H9 (cell line): ENCODE measurements around the gene GALNT15. TPM values are rescaled to one million over a fixed set of nuclear protein-coding genes. Genes with fewer than 3 reads are reported as not detected.

Experiments
- DNase-seq: peaks from one replicate; pipeline ENCODE4 v3.0.0-alpha.2; 2017
- H2AFZ ChIP-seq: one replicate; pipeline ENCODE4 v1.6.1; 2013; ENCODE audit warnings: mild to moderate bottlenecking, low read length, control low read depth, moderate library complexity
- H2AK5ac ChIP-seq: 2 replicates; pipeline ENCODE4 v1.6.1; 2013; ENCODE audit warnings: low read length, control low read depth, mixed read lengths; ENCODE audit not compliant: insufficient read length
- H2BK120ac ChIP-seq: one replicate; pipeline ENCODE4 v1.6.1; 2013; ENCODE audit warnings: low read depth, mild to moderate bottlenecking, low read length, control low read depth, inconsistent platforms; ENCODE audit not compliant: poor library complexity, severe bottlenecking
- H2BK12ac ChIP-seq: 2 replicates; pipeline ENCODE4 v1.6.1; 2013; ENCODE audit warnings: low read length, control low read depth, mixed read lengths, low read depth; ENCODE audit not compliant: insufficient read length
- H2BK15ac ChIP-seq: 2 replicates; pipeline ENCODE4 v1.6.1; 2013; ENCODE audit warnings: low read depth, low read length, control low read depth
- H2BK20ac ChIP-seq: one replicate; pipeline ENCODE4 v1.6.1; 2013; ENCODE audit warnings: low read depth, mild to moderate bottlenecking, low read length, control low read depth, inconsistent platforms; ENCODE audit not compliant: poor library complexity, severe bottlenecking
- H2BK5ac ChIP-seq: 2 replicates; pipeline ENCODE4 v1.6.1; 2013; ENCODE audit warnings: low read length, control low read depth, mixed read lengths; ENCODE audit not compliant: insufficient read length
- H3K14ac ChIP-seq: 2 replicates; pipeline ENCODE4 v1.6.1; 2013; ENCODE audit warnings: low read length, control low read depth; ENCODE audit not compliant: insufficient read depth
- H3K18ac ChIP-seq: 2 replicates; pipeline ENCODE4 v1.6.1; 2013; ENCODE audit warnings: low read depth, mild to moderate bottlenecking, mixed read lengths, low read length, control low read depth; ENCODE audit not compliant: insufficient read length
- H3K23ac ChIP-seq: 2 replicates; pipeline ENCODE4 v1.6.1; 2013; ENCODE audit warnings: low read length, control low read depth, mixed read lengths, low read depth; ENCODE audit not compliant: insufficient read length
- H3K23me2 ChIP-seq: 2 replicates; pipeline ENCODE4 v1.6.1; 2013; ENCODE audit warnings: low read depth, mild to moderate bottlenecking, mixed read lengths, low read length, control low read depth; ENCODE audit not compliant: insufficient read length, poor library complexity, severe bottlenecking
- H3K27ac ChIP-seq: 2 replicates; pipeline ENCODE4 v1.5.1; 2013; ENCODE audit warnings: low read length, control low read depth, mixed read lengths, low read depth; ENCODE audit not compliant: insufficient read length
- H3K27me3 ChIP-seq: 2 replicates; pipeline ENCODE4 v1.6.1; 2013; ENCODE audit warnings: low read length, control low read depth, inconsistent platforms; ENCODE audit not compliant: insufficient read depth
- H3K4ac ChIP-seq: 2 replicates; pipeline ENCODE4 v1.6.1; 2013; ENCODE audit warnings: low read depth, mild to moderate bottlenecking, control low read depth, inconsistent platforms, low read length, moderate library complexity
- H3K4me1 ChIP-seq: 2 replicates; pipeline ENCODE4 v1.6.1; 2013; ENCODE audit warnings: low read length, control low read depth, inconsistent platforms; ENCODE audit not compliant: insufficient read depth
- H3K4me2 ChIP-seq: 2 replicates; pipeline ENCODE4 v1.6.1; 2013; ENCODE audit warnings: low read length, control low read depth, mixed read lengths; ENCODE audit not compliant: insufficient read length, insufficient read depth
- H3K56ac ChIP-seq: 2 replicates; pipeline ENCODE4 v1.6.1; 2013; ENCODE audit warnings: low read depth, mild to moderate bottlenecking, mixed read lengths, low read length, control low read depth; ENCODE audit not compliant: insufficient read length
- H3K79me1 ChIP-seq: 2 replicates; pipeline ENCODE4 v1.6.1; 2013; ENCODE audit warnings: low read depth, mild to moderate bottlenecking, moderate library complexity, low read length, control low read depth, inconsistent platforms; ENCODE audit not compliant: insufficient read depth, poor library complexity, severe bottlenecking
- H3K79me2 ChIP-seq: 2 replicates; pipeline ENCODE4 v1.6.1; 2013; ENCODE audit warnings: low read length, control low read depth, inconsistent platforms; ENCODE audit not compliant: insufficient read depth
- H3K9ac ChIP-seq: 2 replicates; pipeline ENCODE4 v1.6.1; 2013; ENCODE audit warnings: low read length, control low read depth, mixed read lengths; ENCODE audit not compliant: insufficient read length; ENCODE audit errors: extremely low read depth
- H3K9me3 ChIP-seq: one replicate; pipeline ENCODE4 v1.6.1; 2013; ENCODE audit warnings: low read depth, low read length, inconsistent platforms; ENCODE audit not compliant: control insufficient read depth
- H3T11ph ChIP-seq: one replicate; pipeline ENCODE4 v1.6.1; 2013; ENCODE audit warnings: mild to moderate bottlenecking, low read length, control low read depth, inconsistent platforms
- H4K20me1 ChIP-seq: one replicate; pipeline ENCODE4 v1.6.1; 2013; ENCODE audit not compliant: control insufficient read depth, insufficient read length, insufficient read depth
- H4K5ac ChIP-seq: 2 replicates; pipeline ENCODE4 v1.6.1; 2013; ENCODE audit warnings: low read depth, mild to moderate bottlenecking, mixed read lengths, low read length, control low read depth; ENCODE audit not compliant: insufficient read length
- H4K8ac ChIP-seq: replicated peaks from 2 replicates; pipeline ENCODE4 v1.6.1; 2013; ENCODE audit warnings: low read length, control low read depth, mixed read lengths, low read depth; ENCODE audit not compliant: insufficient read length
- H4K91ac ChIP-seq: 2 replicates; pipeline ENCODE4 v1.6.1; 2013; ENCODE audit warnings: low read depth, mild to moderate bottlenecking, moderate library complexity, mixed read lengths, low read length, control low read depth; ENCODE audit not compliant: insufficient read length
- H3K27ac Mint-ChIP-seq, 3 experiments: 2 replicates in 2 of 3; 3 replicates in 1 of 3; pipeline ENCODE4 v1.8.0; 2020 to 2021; ENCODE audit warnings: mixed read lengths in 3 of 3, mild to moderate bottlenecking in 1 of 3, moderate library complexity in 1 of 3
- H3K27me3 Mint-ChIP-seq: 2 replicates; pipeline ENCODE4 v1.8.0; 2021; ENCODE audit warnings: low read depth, mild to moderate bottlenecking, moderate library complexity, mixed read lengths
- H3K36me3 Mint-ChIP-seq, 3 experiments: 2 replicates in 2 of 3; 3 replicates in 1 of 3; pipeline ENCODE4 v1.8.0; 2020 to 2021; ENCODE audit warnings: low read depth in 3 of 3, mixed read lengths in 3 of 3; ENCODE audit not compliant: insufficient read depth in 1 of 3
- H3K4me1 Mint-ChIP-seq, 2 experiments: 2 replicates each; pipeline ENCODE4 v1.8.0; 2020; ENCODE audit warnings: mixed read lengths in 2 of 2
- H3K4me3 Mint-ChIP-seq, 2 experiments: 2 replicates in 1 of 2; 3 replicates in 1 of 2; pipeline ENCODE4 v1.8.0; 2020 to 2021; ENCODE audit warnings: mild to moderate bottlenecking in 2 of 2, mixed read lengths in 2 of 2, moderate library complexity in 1 of 2
- H3K9me3 Mint-ChIP-seq, 2 experiments: 2 replicates in 1 of 2; 3 replicates in 1 of 2; pipeline ENCODE4 v1.8.0; 2020; ENCODE audit warnings: mild to moderate bottlenecking in 2 of 2, mixed read lengths in 2 of 2, moderate library complexity in 1 of 2
- WGBS: extraction: QIAGEN DNeasy Blood & Tissue Kit; methylation state at CpG from one replicate; pipeline ENCODE4 v1.1.7; 2013; ENCODE audit warnings: missing lambda C conversion rate, low lambda C conversion rate, mixed read lengths; ENCODE audit not compliant: insufficient read length; ENCODE audit errors: extremely low coverage; 5-methylcytosine and 5-hydroxymethylcytosine counted together
- total RNA-seq: library from RNA; stranded (reverse); gene quantifications from 2 replicates; pipeline ENCODE4 v1.2.1, GENCODE V29; 2021
- TF ChIP-seq, protein P1 (sequence below): fragments of 200-600 bp; sonication (generic); conservative IDR thresholded peaks from 3 replicates; pipeline ENCODE4 v1.8.0; 2021; ENCODE audit warnings: antibody characterized with exemption, mild to moderate bottlenecking

The GALNT15 gene
- total RNA-seq, 1 experiment from 2014 or later = 0.04 TPM

DNA sequence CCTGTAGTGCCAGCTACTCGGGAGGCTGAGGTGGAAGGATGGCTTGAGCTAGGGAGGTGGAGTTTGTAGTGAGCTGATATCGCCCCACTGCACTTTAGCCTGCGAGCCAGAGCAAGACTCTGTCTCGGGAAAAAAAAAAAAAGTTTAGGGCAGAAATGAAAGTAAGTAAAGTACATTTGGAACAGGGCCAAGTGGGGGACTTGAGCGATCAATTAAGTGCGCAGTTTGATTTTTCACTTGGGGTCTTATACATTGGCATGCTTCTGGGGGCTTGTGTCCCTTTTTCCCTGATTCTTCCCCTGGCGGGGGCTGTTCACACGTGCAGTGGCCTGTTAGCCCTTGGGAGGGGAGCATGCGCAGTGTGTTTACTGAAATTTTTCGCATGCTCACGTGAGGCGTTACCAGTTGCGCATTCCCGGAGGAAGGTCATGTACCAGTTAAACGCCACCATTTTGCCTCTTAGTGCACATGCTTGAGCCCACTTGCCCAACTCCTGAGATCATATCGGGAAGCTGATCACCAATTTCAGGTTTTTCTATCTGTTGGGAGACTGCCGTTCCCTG is 42.0 kb downstream of the GALNT15 start:
- Histone ChIP-seq H3K9me3 (no peaks in the 10 kb centered on the region), H2AFZ (no peak overlapping the region), H2BK5ac (no peak overlapping the region), H3K4me1 (no peaks in the 10 kb centered on the region), H3K23me2 (no peaks in the 10 kb centered on the region), H3K18ac (no peak overlapping the region), H3K27me3 (no peaks in the 10 kb centered on the region), H2BK15ac (no peak overlapping the region), H2BK12ac (no peak overlapping the region), H3K14ac (no peak overlapping the region), H4K8ac (no peak overlapping the region), H3K9ac (no peak overlapping the region), H3K27ac (no peak overlapping the region), H3K23ac (no peak overlapping the region), H3K4ac (no peak overlapping the region), H3K79me2 (no peaks in the 10 kb centered on the region), H3K56ac (no peak overlapping the region), H3T11ph (no peak overlapping the region), H4K5ac (no peak overlapping the region), H4K91ac (no peak overlapping the region), H3K79me1 (no peaks in the 10 kb centered on the region), H4K20me1 (no peaks in the 10 kb centered on the region), H2AK5ac (no peak overlapping the region), H3K4me2 (no peak overlapping the region), H2BK120ac (no peak overlapping the region), H2BK20ac (no peak overlapping the region)
- no peaks in the 10 kb centered on the region for H3K9me3 Mint-ChIP-seq
- no peak overlapping the region for H3K27ac Mint-ChIP-seq
- no CpG with 5 or more reads among the region's 17 CpGs for WGBS
- H3K4me3 Mint-ChIP-seq = no peak overlapping the region
- H3K36me3 Mint-ChIP-seq = no peaks in the 10 kb centered on the region; a peak in 1 of 7 replicates
- no peak for DNase-seq
- no peaks in the 10 kb centered on the region for H3K4me1 Mint-ChIP-seq
- peaks cover 17% of the 10 kb centered on the region for H3K27me3 Mint-ChIP-seq
- TF ChIP-seq, protein P1, sequence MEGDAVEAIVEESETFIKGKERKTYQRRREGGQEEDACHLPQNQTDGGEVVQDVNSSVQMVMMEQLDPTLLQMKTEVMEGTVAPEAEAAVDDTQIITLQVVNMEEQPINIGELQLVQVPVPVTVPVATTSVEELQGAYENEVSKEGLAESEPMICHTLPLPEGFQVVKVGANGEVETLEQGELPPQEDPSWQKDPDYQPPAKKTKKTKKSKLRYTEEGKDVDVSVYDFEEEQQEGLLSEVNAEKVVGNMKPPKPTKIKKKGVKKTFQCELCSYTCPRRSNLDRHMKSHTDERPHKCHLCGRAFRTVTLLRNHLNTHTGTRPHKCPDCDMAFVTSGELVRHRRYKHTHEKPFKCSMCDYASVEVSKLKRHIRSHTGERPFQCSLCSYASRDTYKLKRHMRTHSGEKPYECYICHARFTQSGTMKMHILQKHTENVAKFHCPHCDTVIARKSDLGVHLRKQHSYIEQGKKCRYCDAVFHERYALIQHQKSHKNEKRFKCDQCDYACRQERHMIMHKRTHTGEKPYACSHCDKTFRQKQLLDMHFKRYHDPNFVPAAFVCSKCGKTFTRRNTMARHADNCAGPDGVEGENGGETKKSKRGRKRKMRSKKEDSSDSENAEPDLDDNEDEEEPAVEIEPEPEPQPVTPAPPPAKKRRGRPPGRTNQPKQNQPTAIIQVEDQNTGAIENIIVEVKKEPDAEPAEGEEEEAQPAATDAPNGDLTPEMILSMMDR = no peak
